Putamen (tissue), 1 donor: ENCODE data around the gene OR2H1.

Experiments used
- DNase-seq: peaks from one replicate; pipeline ENCODE4 v3.0.0-alpha.2; 2016; ENCODE audit warnings: low spot score

OR2H1 gene

GRCh38 chr6:29510202-29510601 lies 53.2 kb downstream of the OR2H1 start:
- DNase-seq, result no peak

GRCh38 chr6:29510746-29511300 lies 53.9 kb downstream of the OR2H1 start:
- no peak for DNase-seq
